Left kidney (tissue), 8 donors: ENCODE results near the gene UBQLN3. TPM values are rescaled to one million over a fixed set of nuclear protein-coding genes. Genes with fewer than 3 reads are reported as not detected.

ENCODE experiments used
- DNase-seq: peaks from one replicate; pipeline ENCODE4 v3.0.0-alpha.2; 2013
- long read RNA-seq, 8 donors: transcript quantifications; one replicate each; lab custom pipeline, GENCODE V29; 2026
- polyA plus RNA-seq: library from polyadenylated mRNA; unstranded; fragments of 120-200 nt; gene quantifications from one replicate; pipeline ENCODE4 v1.2.1, GENCODE V29; 2013; ENCODE audit not compliant: insufficient read length

UBQLN3 gene
- not detected for polyA plus RNA-seq
- long read RNA-seq, donor 1 = 0 reads
- long read RNA-seq, donor 2 = 0 reads
- long read RNA-seq, donor 3 = 0 reads
- long read RNA-seq, donor 4 = 0 reads
- long read RNA-seq, donor 5 = 0 reads
- long read RNA-seq, donor 6 = 0 reads
- long read RNA-seq, donor 7 = 0 reads
- long read RNA-seq, donor 8 = 0 reads

DNA sequence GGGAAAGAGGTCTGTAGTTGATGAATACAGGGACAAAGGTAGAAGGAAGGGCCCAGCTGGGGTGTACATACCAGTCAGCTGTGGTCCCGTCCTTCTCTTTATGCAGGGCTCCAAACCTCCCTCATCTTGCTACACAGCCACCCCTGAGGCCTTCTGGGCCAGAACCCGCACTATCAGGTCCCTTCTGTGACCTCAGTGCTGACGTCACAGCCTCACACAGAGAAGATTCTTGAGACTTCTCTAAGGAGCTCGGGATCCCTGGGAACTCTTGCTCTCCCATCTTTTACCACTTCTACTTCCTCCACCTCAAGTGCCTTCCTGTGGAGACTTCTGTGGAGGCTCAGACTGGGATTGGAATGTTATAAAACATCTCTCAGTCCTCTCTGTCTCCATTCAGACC, at the start of gene UBQLN3:
UBQLN3 (minus strand) TSS at position 155 of the 400 bp plus-strand sequence. CDS start 399 bp downstream, outside the sequence.
- DNase-seq = no peak

- DNase-seq = no peak
Observed at GRCh38 chr11:5557751-5558150, 48.0 kb upstream of the UBQLN3 start.

- no peak for DNase-seq
Observed at GRCh38 chr11:5556596-5557188, 46.9 kb upstream of the UBQLN3 start.

DNA sequence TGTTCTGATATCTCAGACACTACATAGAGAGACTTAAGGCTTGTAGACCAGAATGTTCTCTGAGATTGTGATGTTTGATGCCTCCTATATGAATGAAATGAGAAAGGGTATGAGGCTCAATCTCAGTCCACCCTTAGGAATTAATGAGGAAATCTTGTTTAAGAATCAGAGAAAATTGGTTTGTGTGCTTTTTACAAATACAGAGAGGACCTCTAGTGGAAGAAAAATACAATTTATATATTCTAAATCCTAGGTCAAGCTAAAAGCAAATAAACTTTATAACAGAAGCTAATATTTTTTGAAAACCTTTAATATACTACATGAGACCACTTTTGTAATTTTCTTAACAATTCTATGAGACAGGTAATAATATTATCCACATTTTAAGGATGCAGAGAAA, 43.6 kb upstream of the UBQLN3 start:
- DNase-seq = no peak

GRCh38 chr11:5550440-5551095, 40.8 kb upstream of the UBQLN3 start:
- no peak for DNase-seq

GRCh38 chr11:5548440-5548839, 38.7 kb upstream of the UBQLN3 start, which contains the start of gene OR52H1:
TSS of gene OR52H1 (minus strand) at chr11:5548540. CDS start at chr11:5545505, 3,035 bp downstream.
- DNase-seq = no peak

- no peak for DNase-seq
Observed at GRCh38 chr11:5547982-5548381, 38.2 kb upstream of the UBQLN3 start.

DNA sequence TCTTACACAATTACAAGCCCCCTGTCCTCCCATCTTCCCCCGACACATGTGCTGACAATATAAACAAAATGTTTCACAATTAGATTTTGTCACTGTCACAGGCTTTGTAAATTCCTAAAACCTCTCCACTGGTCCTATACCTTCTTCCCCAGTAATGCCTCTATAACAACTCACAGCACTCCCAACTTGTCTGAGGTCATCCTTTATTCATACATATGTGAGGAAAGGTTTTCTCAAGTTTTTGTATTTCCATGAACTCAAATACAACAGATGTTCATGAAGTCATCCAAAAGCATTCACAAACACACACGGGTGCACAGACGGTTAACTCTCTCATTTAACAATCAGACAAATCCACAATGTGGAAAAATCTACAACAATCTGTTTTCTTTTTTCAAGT, 36.7 kb upstream of the UBQLN3 start:
- no peak for DNase-seq

DNA sequence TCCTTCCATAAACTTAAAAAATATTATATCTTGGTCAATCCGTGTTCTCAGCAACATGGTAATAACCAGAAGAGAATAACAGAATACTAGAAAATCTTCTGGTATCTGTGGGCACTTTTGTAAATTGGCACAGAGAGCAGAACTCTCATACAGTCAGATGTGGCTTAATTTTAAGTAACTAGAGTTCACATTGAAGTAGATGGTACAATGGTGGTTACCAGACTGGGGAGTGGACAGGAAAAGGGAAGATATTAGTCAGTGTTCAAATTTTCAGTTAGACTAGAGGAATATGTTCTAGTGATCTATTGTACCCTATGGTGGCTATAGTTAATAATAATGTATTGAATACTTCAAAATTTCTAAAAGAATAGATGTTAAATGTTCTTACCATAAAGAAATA, 31.7 kb upstream of the UBQLN3 start:
- no peak for DNase-seq

DNA sequence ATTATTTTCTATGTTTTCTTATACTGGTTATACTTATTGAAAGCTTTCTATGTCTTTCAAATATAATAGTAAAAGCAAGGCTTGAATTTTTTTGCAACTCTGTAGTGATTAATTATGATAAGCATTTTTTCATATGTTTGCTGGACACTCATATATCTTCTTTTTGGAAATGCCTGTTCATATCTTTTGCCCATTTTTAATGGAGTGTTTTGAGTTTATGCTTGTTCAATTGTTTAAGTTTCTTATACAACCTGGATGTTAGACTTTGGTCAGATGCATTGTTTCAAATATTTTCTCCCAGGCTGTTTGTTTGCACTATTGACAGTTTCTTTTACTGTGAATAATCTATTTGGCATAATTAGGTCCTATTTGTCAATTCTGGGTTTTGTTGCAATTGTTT, 26.7 kb upstream of the UBQLN3 start:
- no peak for DNase-seq

GRCh38 chr11:5534046-5534445, 24.3 kb upstream of the UBQLN3 start:
- DNase-seq = no peak

DNA sequence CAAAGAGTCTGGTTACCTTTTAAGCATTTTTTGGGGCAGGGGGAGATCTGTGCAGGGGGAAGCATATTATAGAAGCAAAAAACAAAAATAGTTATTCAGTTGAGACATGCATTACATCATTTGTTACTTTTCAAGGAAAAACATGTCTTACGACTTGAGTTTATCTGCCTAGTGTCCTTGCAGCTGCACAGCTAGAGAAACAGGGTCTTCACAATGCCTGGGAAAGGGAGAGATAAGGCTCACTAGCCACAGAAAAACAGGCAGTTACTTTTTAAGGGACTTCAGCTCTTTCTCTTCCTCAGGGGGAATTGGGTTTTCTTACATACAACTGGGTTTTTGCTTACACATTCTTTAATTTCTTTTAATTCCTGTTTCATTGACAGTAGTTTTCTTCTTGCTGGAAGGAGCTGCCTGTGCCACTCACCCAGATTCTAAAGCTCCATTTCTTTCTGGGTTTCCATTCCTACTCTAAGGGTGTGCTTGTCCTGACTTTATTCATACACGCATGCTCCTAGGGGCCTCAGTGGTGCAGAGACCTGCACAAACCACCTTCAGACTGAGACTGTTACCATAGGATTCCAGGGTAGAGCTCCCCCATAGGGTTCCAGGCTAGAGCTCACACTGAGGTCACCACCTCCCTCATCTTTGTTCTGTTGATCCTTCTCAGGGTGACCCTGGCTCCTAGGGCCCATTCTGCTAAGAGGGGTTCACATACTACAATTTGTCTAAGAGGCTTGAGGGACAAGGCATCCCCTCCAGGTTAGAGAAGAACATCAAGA, 21.5 kb upstream of the UBQLN3 start:
- DNase-seq = no peak

DNA sequence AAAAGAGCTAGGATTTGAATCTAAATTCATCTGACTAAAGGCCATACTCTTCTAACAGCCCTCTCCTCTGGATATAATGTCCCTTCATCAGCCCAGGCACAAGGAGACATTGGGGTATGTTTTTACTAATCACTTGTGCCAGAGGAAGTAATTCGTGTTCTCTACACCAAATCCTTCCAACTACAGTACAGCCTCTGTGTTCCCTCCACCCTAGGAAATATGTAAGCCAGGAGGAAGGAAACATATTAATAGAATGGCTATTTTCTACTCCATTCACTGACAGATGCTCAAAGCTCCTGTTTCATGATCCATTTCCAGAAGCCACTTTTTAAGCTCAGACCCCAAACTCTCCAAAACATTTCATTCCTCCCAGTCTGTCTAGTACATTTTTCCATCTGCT, 18.7 kb upstream of the UBQLN3 start:
- DNase-seq = no peak

DNA sequence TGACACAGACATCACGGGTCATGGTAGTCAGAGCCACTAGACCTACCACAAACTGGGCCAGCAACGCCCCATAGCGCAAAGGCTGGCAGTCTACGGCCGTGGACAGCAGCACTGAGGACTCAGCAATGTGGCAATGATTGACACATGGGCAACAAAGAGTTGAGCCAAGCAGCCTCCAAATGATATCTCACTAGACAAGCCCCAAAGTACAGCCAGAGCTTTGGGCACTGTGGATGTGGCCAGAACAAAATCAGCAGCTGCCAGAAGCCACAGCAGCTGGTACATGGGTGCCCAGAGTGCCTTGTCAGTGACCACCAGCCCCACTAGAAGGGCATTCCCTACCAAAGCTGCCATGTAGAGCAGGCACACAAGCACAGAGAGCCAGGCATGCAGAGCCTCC, 18.0 kb upstream of the UBQLN3 start:
- DNase-seq = no peak

GRCh38 chr11:5524756-5525155, 15.0 kb upstream of the UBQLN3 start:
- no peak for DNase-seq

GRCh38 chr11:5522308-5522707, 12.6 kb upstream of the UBQLN3 start:
- DNase-seq = no peak

DNA sequence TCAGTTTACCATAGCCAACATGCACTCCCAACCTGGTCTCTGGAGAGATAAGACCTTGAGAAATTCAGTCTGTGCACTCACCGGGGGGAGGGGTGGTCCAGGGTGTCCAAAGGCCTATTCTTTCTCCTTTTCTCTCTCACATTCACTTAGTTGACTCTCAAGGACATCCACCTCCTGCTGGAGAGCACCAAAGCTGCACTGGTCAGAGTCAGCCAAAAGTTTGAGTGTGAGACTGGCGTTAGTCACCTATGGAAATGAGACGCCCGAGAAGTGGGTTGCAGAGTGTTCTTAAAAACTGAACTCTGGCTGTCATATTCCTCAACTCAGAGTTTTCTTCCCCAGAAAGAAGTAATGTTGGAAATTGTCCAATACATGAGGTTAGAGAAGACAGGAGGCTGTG, 11.8 kb upstream of the UBQLN3 start:
- no peak for DNase-seq

GRCh38 chr11:5516599-5516998, 6.8 kb upstream of the UBQLN3 start, which contains the start of gene UBQLNL:
TSS of gene UBQLNL (minus strand) at chr11:5516699. CDS start at chr11:5516441, 258 bp downstream.
- no peak for DNase-seq

GRCh38 chr11:5514841-5515240, 5.1 kb upstream of the UBQLN3 start:
- DNase-seq = no peak

DNA sequence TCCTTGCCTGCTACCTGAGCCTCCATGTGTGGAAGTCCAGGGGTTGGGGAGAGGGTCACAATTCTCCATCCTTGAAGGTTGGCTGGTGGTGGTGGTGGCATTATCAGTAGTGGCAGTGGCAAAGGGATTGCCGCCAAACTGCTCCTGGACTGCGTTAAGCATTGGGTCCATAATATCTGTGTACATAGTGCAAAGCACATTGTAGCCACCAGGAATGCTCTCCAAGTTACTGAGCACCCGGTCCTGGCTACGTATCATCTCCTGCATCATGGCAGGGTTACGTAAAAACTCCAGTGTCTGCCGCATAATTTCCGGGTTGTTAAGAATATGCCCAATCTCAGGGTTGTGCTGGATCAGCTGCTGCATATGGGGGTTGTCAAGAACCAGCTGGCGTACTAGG, 1.2 kb downstream of the UBQLN3 start:
- DNase-seq = no peak

DNA sequence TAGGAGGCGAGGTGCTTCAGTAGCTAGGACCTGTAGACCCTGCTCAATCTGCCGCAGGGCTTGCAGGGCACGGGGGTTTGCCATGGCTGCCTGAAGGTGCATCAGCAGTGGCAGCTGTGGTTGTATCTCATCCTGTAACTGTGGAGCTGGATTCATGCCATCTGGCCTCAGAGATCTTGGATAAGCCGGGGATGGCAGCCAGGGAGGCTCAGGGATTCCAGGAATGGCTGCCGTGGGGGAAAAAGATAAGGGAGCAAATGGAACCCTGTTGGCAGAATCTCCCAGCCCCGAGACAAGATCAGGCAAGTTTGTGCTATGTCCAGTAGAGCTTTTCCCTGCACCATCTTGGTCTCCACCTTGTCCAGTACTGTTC, 1.8 kb downstream of the UBQLN3 start:
- no peak for DNase-seq

DNA sequence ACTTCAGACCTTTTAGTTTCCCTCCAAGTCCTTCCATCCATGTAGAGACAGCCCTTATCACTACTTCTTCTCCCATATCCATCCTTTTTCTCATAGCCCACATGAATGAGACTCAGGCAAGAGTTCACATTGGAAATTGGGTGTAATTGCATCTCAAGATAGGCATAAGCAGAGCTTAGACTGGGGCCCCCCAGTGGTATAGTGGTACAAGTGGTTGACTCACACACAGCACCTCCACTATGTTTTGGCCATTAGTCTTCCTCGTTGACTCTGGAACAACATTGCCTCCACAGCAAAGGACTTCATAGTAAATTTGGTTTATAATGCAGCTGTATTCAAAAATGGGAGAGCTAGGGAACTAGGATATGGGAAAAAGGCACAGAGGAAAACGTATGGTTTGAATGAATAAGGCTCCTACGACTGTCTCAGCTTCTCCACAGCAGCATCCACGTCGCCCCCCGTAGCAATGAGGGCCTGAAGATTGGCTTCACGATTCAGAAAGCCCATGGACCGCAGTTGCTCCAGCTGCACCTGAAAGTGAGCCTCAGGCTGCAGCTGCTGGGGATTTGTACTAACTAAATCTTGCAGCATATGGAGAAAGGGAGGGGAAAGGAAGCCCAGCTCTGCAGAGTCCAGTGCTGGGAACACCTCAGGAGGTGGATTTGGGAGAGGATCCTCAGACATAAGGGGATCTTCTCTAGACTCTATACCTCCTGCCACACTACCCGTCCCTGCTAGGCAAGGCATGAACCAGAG, 2.4 kb downstream of the UBQLN3 start:
- no peak for DNase-seq
